NOMO-1 (cell line): ENCODE data around the gene PCDHA1.
"Not testable (repeated sequence)": the region's sequence is repeated elsewhere in the genome, so short reads cannot be mapped to it uniquely, and the experiment has no call there.

Source experiments
- DNase-seq, 2 experiments: peaks; one replicate each; lab custom pipeline; 2025; ENCODE audit not compliant: unreplicated experiment in 2 of 2; lab: John Stamatoyannopoulos, UW

The PCDHA1 gene

GRCh38 chr5:140848139-140849102 is 62.5 kb downstream of the PCDHA1 start, which contains the start of gene PCDHA9:
TSS of gene PCDHA9 (plus strand) at chr5:140848382. CDS start at chr5:140848496, 114 bp downstream.
- not testable (repeated sequence) for DNase-seq

- not testable (repeated sequence) for DNase-seq
These were observed 64.1 kb downstream of the PCDHA1 start for GRCh38 chr5:140849831-140850634.

DNA sequence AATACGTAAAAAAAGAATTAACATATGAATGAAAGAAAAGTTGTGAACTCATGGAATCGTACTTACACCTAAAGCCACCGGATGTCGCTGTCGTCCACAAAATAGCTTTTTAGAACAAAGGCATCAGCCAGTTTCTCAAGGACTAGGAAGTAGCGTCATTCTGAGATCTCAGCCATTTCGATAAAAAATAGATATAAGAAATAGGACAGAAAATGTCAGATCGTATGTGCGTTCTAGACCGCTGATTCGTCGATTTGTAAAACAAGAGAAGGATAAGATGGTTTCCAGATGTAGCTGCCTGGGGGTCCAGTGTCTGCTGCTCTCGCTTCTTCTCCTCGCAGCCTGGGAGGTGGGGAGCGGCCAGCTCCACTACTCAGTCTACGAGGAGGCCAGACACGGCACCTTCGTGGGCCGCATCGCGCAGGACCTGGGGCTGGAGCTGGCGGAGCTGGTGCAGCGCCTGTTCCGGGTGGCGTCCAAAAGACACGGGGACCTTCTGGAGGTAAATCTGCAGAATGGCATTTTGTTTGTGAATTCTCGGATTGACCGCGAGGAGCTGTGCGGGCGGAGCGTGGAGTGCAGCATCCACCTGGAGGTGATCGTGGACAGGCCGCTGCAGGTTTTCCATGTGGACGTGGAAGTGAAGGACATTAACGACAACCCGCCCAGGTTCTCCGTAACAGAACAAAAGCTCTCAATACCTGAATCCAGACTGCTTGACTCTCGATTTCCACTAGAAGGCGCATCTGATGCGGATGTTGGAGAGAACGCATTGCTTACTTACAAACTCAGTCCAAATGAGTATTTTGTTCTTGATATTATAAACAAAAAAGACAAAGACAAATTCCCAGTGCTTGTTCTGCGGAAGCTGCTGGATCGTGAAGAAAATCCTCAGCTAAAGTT is 70.1 kb downstream of the PCDHA1 start, which contains the start of gene PCDHA10:
TSS of gene PCDHA10 (plus strand) at position 126 of the 903 bp plus-strand sequence. CDS start at position 278, 152 bp downstream.
- DNase-seq = no peak

- no peak for DNase-seq
These were observed 71.4 kb downstream of the PCDHA1 start for GRCh38 chr5:140857177-140857986.

DNA sequence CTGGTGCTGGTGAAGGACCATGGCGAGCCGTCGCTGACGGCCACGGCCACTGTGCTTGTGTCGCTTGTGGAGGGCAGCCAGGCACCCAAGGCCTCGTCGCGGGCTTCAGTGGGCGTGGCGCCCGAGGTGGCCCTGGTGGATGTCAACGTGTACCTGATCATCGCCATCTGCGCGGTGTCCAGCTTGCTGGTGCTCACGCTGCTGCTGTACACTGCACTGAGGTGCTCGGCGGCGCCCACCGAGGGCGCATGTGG is 72.0 kb downstream of the PCDHA1 start:
- no peak for DNase-seq

DNA sequence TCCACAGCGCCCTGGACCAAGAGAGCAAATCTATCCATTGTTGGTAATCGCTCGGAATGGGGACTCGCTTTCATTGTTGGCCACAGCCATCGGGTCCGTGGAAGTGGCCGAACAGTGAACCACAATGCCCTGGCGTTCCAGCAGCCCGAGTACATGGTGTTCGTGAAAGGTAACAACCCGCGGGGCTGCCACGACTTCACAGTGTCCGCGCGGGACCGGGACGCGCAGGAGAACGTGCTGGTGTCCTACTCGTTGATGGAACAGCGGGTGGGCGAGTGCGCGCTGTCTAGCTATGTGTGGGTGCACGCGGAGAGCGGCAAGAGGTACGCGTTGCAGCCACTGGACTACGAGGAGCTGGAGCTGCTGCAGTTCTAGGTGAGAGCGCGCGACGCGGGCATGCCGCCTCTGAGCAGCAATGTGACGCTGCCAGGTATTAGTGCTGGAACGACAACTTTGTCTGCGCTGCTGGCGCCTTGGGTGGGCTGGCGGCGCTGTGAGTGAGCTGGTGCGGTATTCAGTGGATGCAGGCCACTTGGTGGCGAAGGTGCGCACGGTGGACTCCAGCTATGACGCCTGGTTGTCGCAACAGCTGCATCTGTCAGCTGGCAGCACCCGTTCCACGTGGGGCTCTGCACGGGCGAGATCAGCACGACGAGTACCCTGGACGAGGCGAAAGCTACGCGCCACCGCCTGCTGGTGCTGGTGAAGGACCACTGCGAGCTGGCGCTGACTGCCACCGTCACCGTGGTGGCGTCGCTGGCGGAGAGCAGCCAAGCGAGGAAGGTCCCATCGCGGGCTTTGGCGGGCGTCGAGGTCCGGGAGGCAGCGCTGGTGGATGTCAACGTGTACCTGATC is 76.7 kb downstream of the PCDHA1 start:
- no peak for DNase-seq

DNA sequence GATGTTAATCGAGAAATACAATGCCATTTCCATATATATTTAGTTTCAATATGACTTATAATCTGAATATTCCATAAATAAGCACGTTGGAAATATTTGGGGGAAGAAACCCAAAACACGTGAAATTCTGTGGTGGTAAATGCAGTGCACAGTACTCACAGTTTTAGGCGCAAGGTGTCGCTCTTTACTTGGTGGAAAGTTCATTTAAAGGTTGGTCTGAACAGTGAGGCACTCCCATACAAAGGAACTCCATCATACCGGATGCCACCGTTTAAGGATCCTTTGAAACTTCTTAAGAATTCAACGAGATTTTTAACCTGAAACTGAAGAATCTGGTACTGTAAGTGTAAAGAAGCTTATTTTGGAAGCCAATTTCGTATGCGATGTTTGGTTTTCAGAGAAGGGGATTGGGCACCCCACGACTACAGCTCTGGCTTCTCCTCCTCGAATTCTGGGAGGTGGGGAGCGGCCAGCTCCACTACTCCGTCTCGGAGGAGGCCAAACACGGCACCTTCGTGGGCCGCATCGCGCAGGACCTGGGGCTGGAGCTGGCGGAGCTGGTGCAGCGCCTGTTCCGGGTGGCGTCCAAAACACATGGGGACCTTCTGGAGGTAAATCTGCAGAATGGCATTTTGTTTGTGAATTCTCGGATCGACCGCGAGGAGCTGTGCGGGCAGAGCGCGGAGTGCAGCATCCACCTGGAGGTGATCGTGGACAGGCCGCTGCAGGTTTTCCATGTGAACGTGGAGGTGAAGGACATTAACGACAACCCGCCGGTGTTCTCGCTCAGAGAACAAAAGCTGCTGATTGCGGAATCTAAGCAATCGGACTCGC is 83.0 kb downstream of the PCDHA1 start, which contains the start of gene PCDHA11:
TSS of gene PCDHA11 (plus strand) at position 237 of the 834 bp plus-strand sequence. CDS start at position 384, 147 bp downstream.
- no peak for DNase-seq

DNA sequence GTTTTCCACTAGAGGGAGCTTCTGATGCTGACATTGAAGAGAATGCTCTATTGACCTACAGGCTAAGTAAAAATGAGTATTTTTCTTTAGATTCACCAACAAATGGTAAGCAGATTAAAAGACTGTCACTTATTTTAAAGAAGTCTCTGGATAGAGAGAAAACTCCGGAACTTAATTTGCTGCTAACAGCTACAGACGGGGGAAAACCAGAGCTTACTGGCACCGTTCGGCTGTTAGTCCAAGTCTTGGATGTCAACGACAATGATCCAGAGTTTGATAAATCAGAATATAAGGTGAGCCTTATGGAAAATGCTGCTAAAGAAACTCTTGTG is 83.6 kb downstream of the PCDHA1 start:
- no peak for DNase-seq

DNA sequence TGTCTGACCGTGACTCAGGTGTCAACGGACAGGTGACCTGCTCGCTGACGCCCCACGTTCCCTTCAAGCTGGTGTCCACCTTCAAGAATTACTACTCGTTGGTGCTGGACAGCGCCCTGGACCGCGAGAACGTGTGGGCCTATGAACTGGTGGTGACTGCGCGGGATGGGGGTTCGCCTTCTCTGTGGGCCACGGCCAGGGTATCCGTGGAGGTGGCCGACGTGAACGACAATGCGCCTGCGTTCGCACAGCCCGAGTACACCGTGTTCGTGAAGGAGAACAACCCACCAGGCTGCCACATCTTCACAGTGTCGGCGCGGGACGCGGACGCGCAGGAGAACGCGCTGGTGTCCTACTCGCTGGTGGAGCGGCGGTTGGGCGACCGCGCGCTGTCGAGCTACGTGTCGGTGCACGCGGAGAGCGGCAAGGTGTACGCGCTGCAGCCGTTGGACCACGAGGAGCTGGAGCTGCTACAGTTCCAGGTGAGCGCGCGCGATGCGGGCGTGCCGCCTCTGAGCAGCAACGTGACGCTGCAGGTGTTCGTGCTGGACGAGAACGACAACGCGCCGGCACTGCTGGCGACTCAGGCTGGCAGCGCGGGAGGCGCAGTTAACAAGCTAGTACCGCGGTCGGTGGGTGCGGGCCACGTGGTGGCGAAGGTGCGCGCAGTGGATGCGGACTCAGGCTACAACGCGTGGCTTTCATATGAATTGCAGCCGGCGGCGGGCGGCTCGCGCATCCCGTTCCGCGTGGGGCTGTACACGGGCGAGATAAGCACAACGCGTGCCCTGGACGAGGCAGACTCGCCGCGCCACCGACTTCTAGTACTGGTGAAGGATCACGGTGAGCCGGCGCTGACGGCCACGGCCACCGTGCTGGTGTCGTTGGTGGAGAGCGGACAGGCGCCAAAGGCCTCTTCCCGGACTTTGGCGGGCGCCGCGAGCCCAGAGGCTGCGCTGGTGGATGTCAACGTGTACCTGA is 84.6 kb downstream of the PCDHA1 start:
- no peak for DNase-seq

DNA sequence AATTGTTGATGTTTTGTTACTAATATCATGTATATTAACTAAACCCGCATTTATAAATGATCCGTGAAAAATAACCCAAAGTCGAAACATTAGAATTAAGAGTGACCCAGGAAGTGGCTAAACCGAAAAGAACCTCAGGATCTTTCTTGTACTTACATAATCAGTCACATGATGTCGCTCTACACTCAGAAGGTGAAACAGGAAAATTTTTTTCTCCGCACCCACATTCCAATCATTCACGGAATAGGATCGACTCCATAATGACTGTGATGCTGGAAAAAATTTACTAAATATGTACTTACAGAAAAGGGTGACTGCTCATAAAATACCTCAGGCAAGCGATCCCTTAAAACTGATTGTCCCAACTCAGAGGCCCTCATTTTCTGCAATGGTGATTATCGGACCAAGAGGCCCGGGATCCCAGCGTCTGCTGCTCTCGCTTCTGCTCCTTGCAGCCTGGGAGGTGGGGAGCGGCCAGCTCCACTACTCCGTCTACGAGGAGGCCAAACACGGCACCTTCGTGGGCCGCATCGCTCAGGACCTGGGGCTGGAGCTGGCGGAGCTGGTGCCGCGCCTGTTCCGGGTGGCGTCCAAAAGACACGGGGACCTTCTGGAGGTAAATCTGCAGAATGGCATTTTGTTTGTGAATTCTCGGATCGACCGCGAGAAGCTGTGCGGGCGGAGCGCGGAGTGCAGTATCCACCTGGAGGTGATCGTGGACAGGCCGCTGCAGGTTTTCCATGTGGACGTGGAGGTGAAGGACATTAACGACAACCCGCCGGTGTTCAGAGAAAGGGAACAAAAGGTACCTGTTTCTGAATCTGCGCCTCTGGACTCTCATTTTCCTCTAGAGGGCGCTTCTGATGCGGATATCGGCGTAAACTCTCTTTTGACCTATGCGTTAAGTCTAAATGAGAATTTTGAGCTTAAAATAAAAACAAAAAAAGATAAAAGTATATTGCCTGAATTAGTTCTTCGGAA is 89.4 kb downstream of the PCDHA1 start, which contains the start of gene PCDHA12:
TSS of gene PCDHA12 (plus strand) at position 224 of the 981 bp plus-strand sequence. CDS start at position 389, 165 bp downstream.
- no peak for DNase-seq

DNA sequence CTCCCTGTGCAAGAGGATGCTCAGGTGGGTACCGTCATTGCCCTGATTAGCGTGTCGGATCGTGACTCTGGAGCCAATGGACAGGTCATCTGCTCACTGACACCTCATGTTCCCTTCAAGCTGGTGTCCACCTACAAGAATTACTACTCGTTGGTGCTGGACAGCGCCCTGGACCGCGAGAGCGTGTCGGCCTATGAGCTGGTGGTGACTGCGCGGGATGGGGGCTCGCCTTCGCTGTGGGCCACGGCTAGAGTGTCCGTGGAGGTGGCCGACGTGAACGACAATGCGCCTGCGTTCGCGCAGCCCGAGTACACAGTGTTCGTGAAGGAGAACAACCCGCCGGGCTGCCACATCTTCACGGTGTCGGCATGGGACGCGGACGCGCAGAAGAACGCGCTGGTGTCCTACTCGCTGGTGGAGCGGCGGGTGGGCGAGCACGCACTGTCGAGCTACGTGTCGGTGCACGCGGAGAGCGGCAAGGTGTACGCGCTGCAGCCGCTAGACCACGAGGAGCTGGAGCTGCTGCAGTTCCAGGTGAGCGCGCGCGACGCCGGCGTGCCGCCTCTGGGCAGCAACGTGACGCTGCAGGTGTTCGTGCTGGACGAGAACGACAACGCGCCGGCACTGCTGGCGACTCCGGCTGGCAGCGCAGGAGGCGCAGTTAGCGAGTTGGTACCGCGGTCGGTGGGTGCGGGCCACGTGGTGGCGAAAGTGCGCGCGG is 90.8 kb downstream of the PCDHA1 start:
- not testable (repeated sequence) for DNase-seq

DNA sequence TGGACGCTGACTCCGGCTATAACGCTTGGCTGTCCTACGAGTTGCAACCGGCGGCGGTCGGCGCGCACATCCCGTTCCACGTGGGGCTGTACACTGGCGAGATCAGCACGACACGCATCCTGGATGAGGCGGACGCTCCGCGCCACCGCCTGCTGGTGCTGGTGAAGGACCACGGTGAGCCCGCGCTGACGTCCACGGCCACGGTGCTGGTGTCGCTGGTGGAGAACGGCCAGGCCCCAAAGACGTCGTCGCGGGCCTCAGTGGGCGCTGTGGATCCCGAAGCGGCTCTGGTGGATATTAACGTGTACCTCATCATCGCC is 91.3 kb downstream of the PCDHA1 start:
- no peak for DNase-seq

DNA sequence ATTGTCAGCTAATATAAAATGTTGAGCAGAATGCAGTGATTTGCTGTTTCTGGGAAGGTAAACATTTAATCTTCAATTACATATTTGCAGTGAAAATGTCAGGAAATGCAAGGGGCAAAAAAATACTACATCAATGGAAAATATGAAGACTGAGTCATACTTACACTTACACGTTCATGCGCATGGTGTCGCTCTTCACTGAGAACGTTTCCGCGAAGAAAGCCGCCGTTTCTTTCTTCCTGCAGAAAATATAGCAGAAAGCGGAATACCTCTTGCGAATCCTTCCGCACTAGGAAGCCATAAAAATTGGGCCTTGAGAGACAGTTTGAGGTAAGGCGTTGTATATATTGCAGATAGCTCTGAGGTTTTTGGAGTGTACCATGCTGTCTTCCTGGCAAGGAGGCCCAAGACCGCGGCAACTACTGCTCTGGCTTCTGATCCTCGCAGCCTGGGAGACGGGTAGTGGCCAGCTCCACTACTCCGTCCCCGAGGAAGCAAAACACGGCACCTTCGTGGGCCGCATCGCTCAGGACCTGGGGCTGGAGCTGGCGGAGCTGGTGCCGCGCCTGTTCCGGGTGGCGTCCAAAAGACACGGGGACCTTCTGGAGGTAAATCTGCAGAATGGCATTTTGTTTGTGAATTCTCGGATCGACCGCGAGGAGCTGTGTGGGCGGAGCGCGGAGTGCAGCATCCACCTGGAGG is 96.1 kb downstream of the PCDHA1 start, which contains the start of gene PCDHA13:
TSS of gene PCDHA13 (plus strand) at position 236 of the 702 bp plus-strand sequence. CDS start at position 381, 145 bp downstream.
- no peak for DNase-seq

- no peak for DNase-seq
These were observed 96.6 kb downstream of the PCDHA1 start for GRCh38 chr5:140882591-140882899.
